Measurements from ENCODE around the gene CFAP206. TPM values are rescaled to one million over a fixed set of nuclear protein-coding genes. Genes with fewer than 3 reads are reported as not detected.
A peak's percentile ranks its signal among the peaks of the same experiment; 100 is the strongest.

Gene CFAP206, protein sequence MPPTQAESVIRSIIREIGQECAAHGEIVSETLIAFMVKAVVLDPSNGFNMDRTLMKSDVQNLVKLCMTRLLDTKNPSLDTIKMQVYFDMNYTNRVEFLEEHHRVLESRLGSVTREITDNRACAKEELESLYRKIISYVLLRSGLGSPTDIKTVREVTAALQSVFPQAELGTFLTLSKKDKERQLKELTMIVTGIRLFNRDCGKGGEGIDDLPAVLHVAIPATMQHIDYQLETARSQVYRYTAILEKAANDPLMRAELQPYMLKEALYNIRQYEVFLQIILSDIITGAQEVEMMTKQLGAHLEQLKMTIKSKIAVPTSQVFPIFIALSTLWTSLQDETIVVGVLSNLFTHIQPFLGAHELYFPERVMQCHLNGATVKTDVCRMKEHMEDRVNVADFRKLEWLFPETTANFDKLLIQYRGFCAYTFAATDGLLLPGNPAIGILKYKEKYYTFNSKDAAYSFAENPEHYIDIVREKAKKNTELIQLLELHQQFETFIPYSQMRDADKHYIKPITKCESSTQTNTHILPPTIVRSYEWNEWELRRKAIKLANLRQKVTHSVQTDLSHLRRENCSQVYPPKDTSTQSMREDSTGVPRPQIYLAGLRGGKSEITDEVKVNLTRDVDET
- not detected in 2 replicates for total RNA-seq (2014; rRNA removed; shearing (Covaris generic))
- not detected in 2 replicates for polyA plus RNA-seq (2016; fragmentation: Nextera tagmentation; extraction: Ambion mirVana)
- long read RNA-seq: 0 reads

DNA sequence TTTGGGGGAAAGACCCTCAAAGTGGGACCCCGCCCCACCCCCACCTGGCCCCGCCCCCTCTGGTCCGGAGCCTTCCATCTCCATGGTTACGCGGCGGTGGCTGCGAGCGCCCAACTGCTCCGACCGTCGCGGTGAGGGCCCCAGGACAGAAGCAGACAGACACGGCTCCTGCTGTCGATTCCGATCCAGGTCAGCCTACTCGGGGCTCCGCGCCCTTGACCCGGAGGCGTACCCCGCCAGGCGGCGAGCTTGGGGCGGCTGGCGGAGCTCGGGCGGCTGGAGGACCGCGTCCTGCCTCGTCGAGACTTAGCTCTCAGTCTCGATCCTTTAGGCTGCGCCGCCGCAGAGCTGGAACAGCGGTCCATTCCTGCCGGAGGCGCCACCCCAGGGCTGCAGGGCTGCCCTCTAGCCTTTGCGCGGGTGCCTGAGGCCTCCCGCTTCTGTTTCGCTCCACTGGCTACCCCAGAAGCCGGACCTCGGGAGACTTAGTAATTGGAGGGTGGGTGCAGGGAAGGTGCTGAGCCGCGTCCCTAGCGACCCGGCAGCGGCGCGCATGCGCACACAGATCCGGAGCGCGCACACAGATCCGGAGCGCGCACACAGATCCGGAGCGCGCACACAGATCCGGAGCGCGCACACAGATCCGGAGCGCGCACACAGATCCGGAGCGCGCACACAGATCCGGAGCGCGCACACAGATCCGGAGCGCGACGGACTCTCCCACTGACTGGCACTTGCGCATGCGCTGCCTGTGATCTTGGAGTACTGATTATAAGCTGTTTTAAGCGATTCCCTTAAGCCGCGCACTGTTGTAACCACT is at the start of gene CFAP206:
Gene CFAP206 (plus strand): TSS at position 72 of the 820 bp plus-strand sequence. CDS start 1,868 bp downstream, outside the sequence.
- no peaks in the 10 kb centered on the region for H3K27me3 ChIP-seq (ENCODE audit: insufficient read depth)
- no peaks in the 10 kb centered on the region for H4K20me1 ChIP-seq (replicated peaks; ENCODE audit: insufficient read depth)
- peaks cover 3% of the 10 kb centered on the region for H3K27me3 Mint-ChIP-seq (ENCODE audit: insufficient read depth, low read depth, poor library complexity)
- TF ChIP-seq POLR2AphosphoS5 (IDR thresholded peaks at IDR 0.05; ENCODE audit: low read depth): peak; percentile 55
- TF ChIP-seq, protein P1, sequence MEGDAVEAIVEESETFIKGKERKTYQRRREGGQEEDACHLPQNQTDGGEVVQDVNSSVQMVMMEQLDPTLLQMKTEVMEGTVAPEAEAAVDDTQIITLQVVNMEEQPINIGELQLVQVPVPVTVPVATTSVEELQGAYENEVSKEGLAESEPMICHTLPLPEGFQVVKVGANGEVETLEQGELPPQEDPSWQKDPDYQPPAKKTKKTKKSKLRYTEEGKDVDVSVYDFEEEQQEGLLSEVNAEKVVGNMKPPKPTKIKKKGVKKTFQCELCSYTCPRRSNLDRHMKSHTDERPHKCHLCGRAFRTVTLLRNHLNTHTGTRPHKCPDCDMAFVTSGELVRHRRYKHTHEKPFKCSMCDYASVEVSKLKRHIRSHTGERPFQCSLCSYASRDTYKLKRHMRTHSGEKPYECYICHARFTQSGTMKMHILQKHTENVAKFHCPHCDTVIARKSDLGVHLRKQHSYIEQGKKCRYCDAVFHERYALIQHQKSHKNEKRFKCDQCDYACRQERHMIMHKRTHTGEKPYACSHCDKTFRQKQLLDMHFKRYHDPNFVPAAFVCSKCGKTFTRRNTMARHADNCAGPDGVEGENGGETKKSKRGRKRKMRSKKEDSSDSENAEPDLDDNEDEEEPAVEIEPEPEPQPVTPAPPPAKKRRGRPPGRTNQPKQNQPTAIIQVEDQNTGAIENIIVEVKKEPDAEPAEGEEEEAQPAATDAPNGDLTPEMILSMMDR (conservative IDR thresholded peaks at IDR 0.05; ENCODE audit: low read depth in 2 of 2): peak in 1 of 2 experiments; percentile 15; a peak in 1 of 4 replicates
- no peak for TF ChIP-seq ZNF331 (CRISPR knock-in tag; IDR thresholded peaks at IDR 0.05; ENCODE audit: low read depth)
- H3K4me3 Mint-ChIP-seq: peak within 1 kb of the TSS; percentile 79
- no peaks in the 10 kb centered on the region for H3K9me3 Mint-ChIP-seq
- no peaks in the 10 kb centered on the region for H3K36me3 Mint-ChIP-seq (ENCODE audit: low read depth)
- peak within 1 kb of the TSS; percentile 95 for H3K4me2 ChIP-seq
- H3K4me3 ChIP-seq: peak within 1 kb of the TSS; percentile 96
- no peaks in the 10 kb centered on the region for H3K4me1 ChIP-seq (ENCODE audit: insufficient read depth)
- peak within 1 kb of the TSS; percentile 100 for H2AFZ ChIP-seq
- DNase-seq (ENCODE audit: low spot score): peak; percentile 90
- ATAC-seq: peak; percentile 92
- no peaks in the 10 kb centered on the region for H3K9me2 ChIP-seq (ENCODE audit: insufficient read depth)
- H3F3A ChIP-seq (replicated peaks; ENCODE audit: low read depth): no peaks in the 10 kb centered on the region
- peak within 1 kb of the TSS; percentile 56; the same call in 1 of the 2 replicates for H3K27ac ChIP-seq (ENCODE audit: low read depth)
- H3K4me1 Mint-ChIP-seq: no peaks in the 10 kb centered on the region
- no peaks in the 10 kb centered on the region for H3K36me3 ChIP-seq (ENCODE audit: insufficient read depth)
- peak within 1 kb of the TSS; percentile 41; the same call in 1 of the 2 replicates for H3K27ac Mint-ChIP-seq
- H3K79me2 ChIP-seq (replicated peaks; ENCODE audit: insufficient read depth): no peaks in the 10 kb centered on the region

DNA sequence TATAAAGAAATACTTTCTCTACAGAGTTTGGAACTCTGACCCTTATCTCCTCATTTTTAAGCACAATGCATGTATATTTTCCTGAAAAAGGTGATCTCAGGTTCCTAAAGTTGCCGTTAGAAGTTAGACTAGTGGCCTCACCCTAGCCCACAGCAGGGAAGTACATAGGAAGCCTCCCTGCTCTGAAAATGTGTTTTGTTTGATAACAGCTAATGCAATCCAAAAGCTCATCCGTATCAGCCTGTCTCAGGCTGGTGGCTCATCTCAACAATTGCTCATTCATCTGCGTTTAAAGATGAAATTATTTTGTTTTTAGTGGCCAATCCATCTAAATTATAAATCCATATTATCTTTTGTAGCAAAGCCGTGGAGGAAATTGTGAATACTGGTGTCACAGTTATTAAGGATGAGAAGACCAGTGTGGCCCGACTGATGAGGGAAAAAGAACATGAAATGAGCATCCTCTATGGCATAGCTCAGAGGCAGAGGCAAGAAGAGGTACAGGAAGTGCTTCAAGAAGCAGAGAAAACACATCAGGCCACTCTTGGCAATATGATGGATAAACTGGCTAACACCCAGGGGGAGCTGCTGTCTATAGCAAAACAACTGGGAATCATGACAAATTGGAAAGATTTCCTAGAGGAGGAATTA is 43.0 kb upstream of the CFAP206 start:
- H3K27me3 Mint-ChIP-seq (ENCODE audit: insufficient read depth, low read depth, poor library complexity): no peaks in the 10 kb centered on the region
- no peak overlapping the region for H3K4me3 Mint-ChIP-seq
- Histone ChIP-seq H3F3A (replicated peaks; ENCODE audit: low read depth) (no peaks in the 10 kb centered on the region), H3K9me2 (ENCODE audit: insufficient read depth) (peaks cover 4% of the 10 kb centered on the region; the same call in 1 of the 2 replicates), H2AFZ (no peak overlapping the region), H3K27ac (ENCODE audit: low read depth) (no peak overlapping the region), H3K4me3 (no peak overlapping the region), H3K36me3 (ENCODE audit: insufficient read depth) (no peaks in the 10 kb centered on the region; the same call in 1 of the 2 replicates), H3K27me3 (ENCODE audit: insufficient read depth) (no peaks in the 10 kb centered on the region), H4K20me1 (replicated peaks; ENCODE audit: insufficient read depth) (no peaks in the 10 kb centered on the region), H3K79me2 (replicated peaks; ENCODE audit: insufficient read depth) (no peaks in the 10 kb centered on the region), H3K4me1 (ENCODE audit: insufficient read depth) (no peaks in the 10 kb centered on the region), H3K4me2 (no peak overlapping the region)
- no peaks in the 10 kb centered on the region for H3K4me1 Mint-ChIP-seq
- peaks cover 33% of the 10 kb centered on the region for H3K36me3 Mint-ChIP-seq (ENCODE audit: low read depth)
- H3K27ac Mint-ChIP-seq: no peak overlapping the region
- peaks cover 35% of the 10 kb centered on the region for H3K9me3 Mint-ChIP-seq
- DNase-seq (ENCODE audit: low spot score) (no peak), ATAC-seq (no peak)
- TF ChIP-seq STAT1 (IDR thresholded peaks at IDR 0.05; ENCODE audit: unreplicated experiment) (no peak), CREB1 (CRISPR knock-in tag; IDR thresholded peaks at IDR 0.05; ENCODE audit: low read depth) (no peak), EZH2phosphoT487 (IDR thresholded peaks at IDR 0.05; ENCODE audit: unreplicated experiment) (no peak), ZNF114 (CRISPR knock-in tag; IDR thresholded peaks at IDR 0.05) (no peak), ZNF331 (CRISPR knock-in tag; IDR thresholded peaks at IDR 0.05; ENCODE audit: low read depth) (no peak), EZH2 (IDR thresholded peaks at IDR 0.05; ENCODE audit: low read depth, unreplicated experiment) (no peak)
- TF ChIP-seq, protein P2, sequence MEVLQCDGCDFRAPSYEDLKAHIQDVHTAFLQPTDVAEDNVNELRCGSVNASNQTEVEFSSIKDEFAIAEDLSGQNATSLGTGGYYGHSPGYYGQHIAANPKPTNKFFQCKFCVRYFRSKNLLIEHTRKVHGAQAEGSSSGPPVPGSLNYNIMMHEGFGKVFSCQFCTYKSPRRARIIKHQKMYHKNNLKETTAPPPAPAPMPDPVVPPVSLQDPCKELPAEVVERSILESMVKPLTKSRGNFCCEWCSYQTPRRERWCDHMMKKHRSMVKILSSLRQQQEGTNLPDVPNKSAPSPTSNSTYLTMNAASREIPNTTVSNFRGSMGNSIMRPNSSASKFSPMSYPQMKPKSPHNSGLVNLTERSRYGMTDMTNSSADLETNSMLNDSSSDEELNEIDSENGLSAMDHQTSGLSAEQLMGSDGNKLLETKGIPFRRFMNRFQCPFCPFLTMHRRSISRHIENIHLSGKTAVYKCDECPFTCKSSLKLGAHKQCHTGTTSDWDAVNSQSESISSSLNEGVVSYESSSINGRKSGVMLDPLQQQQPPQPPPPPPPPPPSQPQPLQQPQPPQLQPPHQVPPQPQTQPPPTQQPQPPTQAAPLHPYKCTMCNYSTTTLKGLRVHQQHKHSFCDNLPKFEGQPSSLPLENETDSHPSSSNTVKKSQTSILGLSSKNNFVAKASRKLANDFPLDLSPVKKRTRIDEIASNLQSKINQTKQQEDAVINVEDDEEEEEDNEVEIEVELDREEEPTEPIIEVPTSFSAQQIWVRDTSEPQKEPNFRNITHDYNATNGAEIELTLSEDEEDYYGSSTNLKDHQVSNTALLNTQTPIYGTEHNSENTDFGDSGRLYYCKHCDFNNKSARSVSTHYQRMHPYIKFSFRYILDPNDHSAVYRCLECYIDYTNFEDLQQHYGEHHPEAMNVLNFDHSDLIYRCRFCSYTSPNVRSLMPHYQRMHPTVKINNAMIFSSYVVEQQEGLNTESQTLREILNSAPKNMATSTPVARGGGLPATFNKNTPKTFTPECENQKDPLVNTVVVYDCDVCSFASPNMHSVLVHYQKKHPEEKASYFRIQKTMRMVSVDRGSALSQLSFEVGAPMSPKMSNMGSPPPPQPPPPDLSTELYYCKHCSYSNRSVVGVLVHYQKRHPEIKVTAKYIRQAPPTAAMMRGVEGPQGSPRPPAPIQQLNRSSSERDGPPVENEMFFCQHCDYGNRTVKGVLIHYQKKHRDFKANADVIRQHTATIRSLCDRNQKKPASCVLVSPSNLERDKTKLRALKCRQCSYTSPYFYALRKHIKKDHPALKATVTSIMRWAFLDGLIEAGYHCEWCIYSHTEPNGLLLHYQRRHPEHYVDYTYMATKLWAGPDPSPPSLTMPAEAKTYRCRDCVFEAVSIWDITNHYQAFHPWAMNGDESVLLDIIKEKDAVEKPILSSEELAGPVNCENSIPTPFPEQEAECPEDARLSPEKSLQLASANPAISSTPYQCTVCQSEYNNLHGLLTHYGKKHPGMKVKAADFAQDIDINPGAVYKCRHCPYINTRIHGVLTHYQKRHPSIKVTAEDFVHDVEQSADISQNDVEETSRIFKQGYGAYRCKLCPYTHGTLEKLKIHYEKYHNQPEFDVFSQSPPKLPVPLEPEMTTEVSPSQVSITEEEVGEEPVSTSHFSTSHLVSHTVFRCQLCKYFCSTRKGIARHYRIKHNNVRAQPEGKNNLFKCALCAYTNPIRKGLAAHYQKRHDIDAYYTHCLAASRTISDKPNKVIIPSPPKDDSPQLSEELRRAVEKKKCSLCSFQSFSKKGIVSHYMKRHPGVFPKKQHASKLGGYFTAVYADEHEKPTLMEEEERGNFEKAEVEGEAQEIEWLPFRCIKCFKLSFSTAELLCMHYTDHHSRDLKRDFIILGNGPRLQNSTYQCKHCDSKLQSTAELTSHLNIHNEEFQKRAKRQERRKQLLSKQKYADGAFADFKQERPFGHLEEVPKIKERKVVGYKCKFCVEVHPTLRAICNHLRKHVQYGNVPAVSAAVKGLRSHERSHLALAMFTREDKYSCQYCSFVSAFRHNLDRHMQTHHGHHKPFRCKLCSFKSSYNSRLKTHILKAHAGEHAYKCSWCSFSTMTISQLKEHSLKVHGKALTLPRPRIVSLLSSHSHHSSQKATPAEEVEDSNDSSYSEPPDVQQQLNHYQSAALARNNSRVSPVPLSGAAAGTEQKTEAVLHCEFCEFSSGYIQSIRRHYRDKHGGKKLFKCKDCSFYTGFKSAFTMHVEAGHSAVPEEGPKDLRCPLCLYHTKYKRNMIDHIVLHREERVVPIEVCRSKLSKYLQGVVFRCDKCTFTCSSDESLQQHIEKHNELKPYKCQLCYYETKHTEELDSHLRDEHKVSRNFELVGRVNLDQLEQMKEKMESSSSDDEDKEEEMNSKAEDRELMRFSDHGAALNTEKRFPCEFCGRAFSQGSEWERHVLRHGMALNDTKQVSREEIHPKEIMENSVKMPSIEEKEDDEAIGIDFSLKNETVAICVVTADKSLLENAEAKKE (CRISPR knock-in tag; IDR thresholded peaks at IDR 0.05): no peak
